Measurements from ENCODE around the gene FOXL3.

- TF ChIP-seq CTBP1 (IDR thresholded peaks at IDR 0.05; ENCODE audit: borderline replicate concordance) (no peak), SP1 (IDR thresholded peaks at IDR 0.05) (no peak), TARDBP (IDR thresholded peaks at IDR 0.05) (no peak), BHLHE40 (IDR thresholded peaks at IDR 0.05; ENCODE audit: borderline replicate concordance) (no peak), FOXM1 (IDR thresholded peaks at IDR 0.05; ENCODE audit: borderline replicate concordance) (no peak), ZNF384 (IDR thresholded peaks at IDR 0.05) (no peak), FOXA1 (IDR thresholded peaks at IDR 0.05) (no peak), HDGF (IDR thresholded peaks at IDR 0.05; ENCODE audit: borderline replicate concordance) (no peak), FOXK2 (IDR thresholded peaks at IDR 0.05) (no peak), PKNOX1 (IDR thresholded peaks at IDR 0.05) (no peak), LEF1 (IDR thresholded peaks at IDR 0.05; ENCODE audit: borderline replicate concordance) (no peak), SUZ12 (IDR thresholded peaks at IDR 0.05) (no peak)
Measured at GRCh38 chr7:338295-339061, 48.5 kb downstream of the FOXL3 start.

All from HEK293T (cell line).